Sigmoid colon (tissue), 7 donors: ENCODE measurements around the gene VPS13C. TPM values are rescaled to one million over a fixed set of nuclear protein-coding genes. Genes with fewer than 3 reads are reported as not detected.

ENCODE experiments used
- DNase-seq: peaks from one replicate; pipeline ENCODE4 v3.0.0-alpha.2; 2019
- H3K27ac ChIP-seq, 4 donors: fragments of 200-600 bp; sonication (generic); one replicate each; pipeline ENCODE4 v1.5.1; 2016 to 2019; ENCODE audit warnings: mild to moderate bottlenecking in 1 of 4
- H3K27me3 ChIP-seq, 3 donors: fragments of 200-600 bp; sonication (generic); one replicate each; pipeline ENCODE4 v1.5.1; 2019; ENCODE audit warnings: mild to moderate bottlenecking in 1 of 3
- H3K36me3 ChIP-seq, 4 donors: fragments of 200-600 bp; sonication (generic); one replicate each; pipeline ENCODE4 v1.5.1; 2016 to 2019
- H3K4me1 ChIP-seq, 4 donors: fragments of 200-600 bp; sonication (generic); one replicate each; pipeline ENCODE4 v1.5.1; 2017 to 2019
- H3K4me3 ChIP-seq, 4 donors: fragments of 200-600 bp; sonication (generic); one replicate each; pipeline ENCODE4 v1.5.1; 2017 to 2019; ENCODE audit warnings: mild to moderate bottlenecking in 2 of 4, moderate library complexity in 1 of 4
- H3K9me3 ChIP-seq, 4 donors: fragments of 200-600 bp in 3 of 4; sonication (generic) in 3 of 4; one replicate each; pipeline versions ENCODE4 v1.5.1 to v1.6.1; 2013 to 2019
- CTCF ChIP-seq, 4 experiments: fragments of 450-650 bp in 3 of 4; fragments of 200-600 bp in 1 of 4; IDR thresholded peaks; one replicate each; pipeline ENCODE4 v1.5.1; 2016 to 2019; ENCODE audit warnings: antibody characterized with exemption in 4 of 4, mild to moderate bottlenecking in 3 of 4, moderate library complexity in 2 of 4
- EP300 ChIP-seq, 4 donors: sonication (generic); formaldehyde crosslinking; IDR thresholded peaks; one replicate each; pipeline ENCODE4 v1.6.1; 2017; ENCODE audit warnings: antibody characterized with exemption in 4 of 4
- POLR2A ChIP-seq, 2 donors: fragments of 450-650 bp; IDR thresholded peaks; one replicate each; pipeline ENCODE4 v1.6.1; 2016; ENCODE audit warnings: antibody characterized with exemption in 2 of 2, mild to moderate bottlenecking in 2 of 2, moderate library complexity in 2 of 2
- POLR2AphosphoS5 ChIP-seq, 4 donors: sonication (generic); formaldehyde crosslinking; IDR thresholded peaks; one replicate each; pipeline ENCODE4 v1.6.1; 2017; ENCODE audit warnings: antibody characterized with exemption in 4 of 4
- WGBS, 2 donors: extraction: QIAGEN DNeasy Blood & Tissue Kit; methylation state at CpG; one replicate each; pipeline ENCODE4 v1.1.7; 2013; 5-methylcytosine and 5-hydroxymethylcytosine counted together
- intact Hi-C: fragments of 100-400 bp; cut with DNase I; formaldehyde crosslinking; loops from one replicate; pipeline ENCODE4 v1.15.1; 2023
- polyA plus RNA-seq, 3 donors: library from polyadenylated mRNA; stranded (reverse); fragments of 200-250 nt; gene quantifications; one replicate each; pipeline ENCODE4 v1.2.3, GENCODE V29; 2013
- total RNA-seq, 4 donors: library from RNA; depleted of rRNA; stranded (reverse); fragments of >200 nt; gene quantifications; one replicate each; pipeline ENCODE4 v1.1.0, GENCODE V29; 2016
- donor health status: healthy with polysubstance abuse.
- donor health status: Bipolar disorder and iron deficiency.
- donor health status: healthy.

VPS13C gene
- total and polyA plus RNA-seq, 7 donors: 2.1 to 112 (median 71.5) TPM

GRCh38 chr15:62058327-62059028 lies 1.8 kb downstream of the VPS13C start:
- intact Hi-C loops: no loop called here
- 90 to 92% methylated on average over 5 of the region's 5 CpGs for WGBS, 2 donors
- Histone ChIP-seq H3K4me3 (peak overlapping the region in 1 of 4 donors; percentile 95), H3K27me3 (no peaks in the 10 kb centered on the region), H3K4me1 (peaks cover 0 to 28% (median 14%) of the 10 kb centered on the region in 4 donors), H3K9me3 (no peaks in the 10 kb centered on the region), H3K27ac (no peak overlapping the region), H3K36me3 (no peaks in the 10 kb centered on the region)
- no peak for TF ChIP-seq POLR2AphosphoS5 (IDR thresholded peaks at IDR 0.05)
- TF ChIP-seq POLR2A (IDR thresholded peaks at IDR 0.05): no peak
- no peak for TF ChIP-seq CTCF (IDR thresholded peaks at IDR 0.05)
- TF ChIP-seq EP300 (IDR thresholded peaks at IDR 0.05): no peak
- DNase-seq: no peak

- intact Hi-C loops: no loop called here
- 72 to 86% methylated on average over 4 of the region's 4 CpGs for WGBS, 2 donors
- Histone ChIP-seq H3K4me3 (no peak overlapping the region), H3K9me3 (no peaks in the 10 kb centered on the region), H3K36me3 (no peaks in the 10 kb centered on the region), H3K27me3 (no peaks in the 10 kb centered on the region), H3K4me1 (peaks cover 0 to 33% (median 16%) of the 10 kb centered on the region in 4 donors), H3K27ac (no peak overlapping the region)
- DNase-seq: no peak
- no peak for TF ChIP-seq POLR2A (IDR thresholded peaks at IDR 0.05)
- no peak for TF ChIP-seq POLR2AphosphoS5 (IDR thresholded peaks at IDR 0.05)
- TF ChIP-seq EP300 (IDR thresholded peaks at IDR 0.05): no peak
- TF ChIP-seq CTCF (IDR thresholded peaks at IDR 0.05): no peak
These were observed 2.8 kb downstream of the VPS13C start for GRCh38 chr15:62057341-62057980.

- H3K4me1 ChIP-seq: peaks cover 0 to 48% (median 25%) of the 10 kb centered on the region in 4 donors
These were observed 5.3 kb downstream of the VPS13C start for GRCh38 chr15:62054979-62055378.

GRCh38 chr15:62053439-62054085 lies 6.7 kb downstream of the VPS13C start:
- no peak overlapping the region for H3K4me3 ChIP-seq
- H3K4me1 ChIP-seq: peaks cover 0 to 38% (median 17%) of the 10 kb centered on the region in 4 donors
- no peak overlapping the region for H3K27ac ChIP-seq
- no peaks in the 10 kb centered on the region for H3K9me3 ChIP-seq
- intact Hi-C loops: no loop called here
- H3K27me3 ChIP-seq: no peaks in the 10 kb centered on the region
- no peaks in the 10 kb centered on the region for H3K36me3 ChIP-seq
- no peak for DNase-seq
- WGBS, 2 donors: 70 to 74% methylated on average over 5 of the region's 5 CpGs
- TF ChIP-seq POLR2A (IDR thresholded peaks at IDR 0.05): no peak
- no peak for TF ChIP-seq EP300 (IDR thresholded peaks at IDR 0.05)
- no peak for TF ChIP-seq CTCF (IDR thresholded peaks at IDR 0.05)
- no peak for TF ChIP-seq POLR2AphosphoS5 (IDR thresholded peaks at IDR 0.05)

More at GRCh38 chr15:62054979-62055378, 5.3 kb downstream of the VPS13C start:
- 94 to 95% methylated on average over 5 of the region's 5 CpGs for WGBS, 2 donors
- intact Hi-C loops: no loop called here
- Histone ChIP-seq H3K36me3 (no peaks in the 10 kb centered on the region), H3K4me3 (no peak overlapping the region), H3K27ac (no peak overlapping the region), H3K9me3 (no peaks in the 10 kb centered on the region), H3K27me3 (no peaks in the 10 kb centered on the region)
- TF ChIP-seq POLR2AphosphoS5 (IDR thresholded peaks at IDR 0.05): no peak
- no peak for TF ChIP-seq EP300 (IDR thresholded peaks at IDR 0.05)
- no peak for DNase-seq

- no peak overlapping the region for H3K27ac ChIP-seq
- TF ChIP-seq CTCF (IDR thresholded peaks at IDR 0.05) (no peak), POLR2A (IDR thresholded peaks at IDR 0.05) (no peak), EP300 (IDR thresholded peaks at IDR 0.05) (no peak), POLR2AphosphoS5 (IDR thresholded peaks at IDR 0.05) (no peak)
- H3K4me1 ChIP-seq: peaks cover 0 to 30% (median 14%) of the 10 kb centered on the region in 4 donors
- intact Hi-C loops: no loop called here
- H3K36me3 ChIP-seq: no peaks in the 10 kb centered on the region
- no peak overlapping the region for H3K4me3 ChIP-seq
- H3K9me3 ChIP-seq: no peaks in the 10 kb centered on the region
- 94 to 98% methylated on average over 1 of the region's 1 CpG for WGBS, 2 donors
- DNase-seq: no peak
- H3K27me3 ChIP-seq: no peaks in the 10 kb centered on the region
These were observed 7.5 kb downstream of the VPS13C start for GRCh38 chr15:62052713-62053112.
